ENCODE data around the gene SAGE1.

SAGE1 gene

GRCh38 chrX:135931644-135932487, 38.4 kb downstream of the SAGE1 start:
- DNase-seq (ENCODE audit: extremely low read depth, insufficient read length) = no peak
- Histone ChIP-seq H3K4me3 (replicated peaks; ENCODE audit: low read depth, low read length) (no peak overlapping the region), H3K27me3 (replicated peaks; ENCODE audit: control insufficient read depth, insufficient read depth, low read length) (no peaks in the 10 kb centered on the region; the same call in 1 of the 2 replicates), H3K36me3 (ENCODE audit: control insufficient read depth, insufficient read depth, low read length) (no peaks in the 10 kb centered on the region)
- TF ChIP-seq, protein P1, sequence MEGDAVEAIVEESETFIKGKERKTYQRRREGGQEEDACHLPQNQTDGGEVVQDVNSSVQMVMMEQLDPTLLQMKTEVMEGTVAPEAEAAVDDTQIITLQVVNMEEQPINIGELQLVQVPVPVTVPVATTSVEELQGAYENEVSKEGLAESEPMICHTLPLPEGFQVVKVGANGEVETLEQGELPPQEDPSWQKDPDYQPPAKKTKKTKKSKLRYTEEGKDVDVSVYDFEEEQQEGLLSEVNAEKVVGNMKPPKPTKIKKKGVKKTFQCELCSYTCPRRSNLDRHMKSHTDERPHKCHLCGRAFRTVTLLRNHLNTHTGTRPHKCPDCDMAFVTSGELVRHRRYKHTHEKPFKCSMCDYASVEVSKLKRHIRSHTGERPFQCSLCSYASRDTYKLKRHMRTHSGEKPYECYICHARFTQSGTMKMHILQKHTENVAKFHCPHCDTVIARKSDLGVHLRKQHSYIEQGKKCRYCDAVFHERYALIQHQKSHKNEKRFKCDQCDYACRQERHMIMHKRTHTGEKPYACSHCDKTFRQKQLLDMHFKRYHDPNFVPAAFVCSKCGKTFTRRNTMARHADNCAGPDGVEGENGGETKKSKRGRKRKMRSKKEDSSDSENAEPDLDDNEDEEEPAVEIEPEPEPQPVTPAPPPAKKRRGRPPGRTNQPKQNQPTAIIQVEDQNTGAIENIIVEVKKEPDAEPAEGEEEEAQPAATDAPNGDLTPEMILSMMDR (IDR thresholded peaks at IDR 0.05; ENCODE audit: insufficient read depth, low read length, poor library complexity, severe bottlenecking) = peak; percentile 83

GRCh38 chrX:135944486-135944885, 51.0 kb downstream of the SAGE1 start:
- no peak for DNase-seq (ENCODE audit: extremely low read depth, insufficient read length)
- no peaks in the 10 kb centered on the region for H3K27me3 ChIP-seq (replicated peaks; ENCODE audit: control insufficient read depth, insufficient read depth, low read length)
- no peak overlapping the region for H3K4me3 ChIP-seq (replicated peaks; ENCODE audit: low read depth, low read length)
- no peaks in the 10 kb centered on the region for H3K36me3 ChIP-seq (ENCODE audit: control insufficient read depth, insufficient read depth, low read length)
- TF ChIP-seq, protein P1 (IDR thresholded peaks at IDR 0.05; ENCODE audit: insufficient read depth, low read length, poor library complexity, severe bottlenecking) = no peak

- no peak overlapping the region for H3K4me3 ChIP-seq (replicated peaks; ENCODE audit: low read depth, low read length)
- no peaks in the 10 kb centered on the region for H3K36me3 ChIP-seq (ENCODE audit: control insufficient read depth, insufficient read depth, low read length)
- TF ChIP-seq, protein P1 (IDR thresholded peaks at IDR 0.05; ENCODE audit: insufficient read depth, low read length, poor library complexity, severe bottlenecking) = no peak
- H3K27me3 ChIP-seq (replicated peaks; ENCODE audit: control insufficient read depth, insufficient read depth, low read length) = no peaks in the 10 kb centered on the region
- no peak for DNase-seq (ENCODE audit: extremely low read depth, insufficient read length)
Observed at GRCh38 chrX:135951291-135951690, 57.8 kb downstream of the SAGE1 start.
